ENCODE measurements around the gene KCNK5.

Gene KCNK5

GRCh38 chr6:39197922-39198500, 31.3 kb downstream of the KCNK5 start:
- no peak for DNase-seq (ENCODE audit: low read depth)

DNA sequence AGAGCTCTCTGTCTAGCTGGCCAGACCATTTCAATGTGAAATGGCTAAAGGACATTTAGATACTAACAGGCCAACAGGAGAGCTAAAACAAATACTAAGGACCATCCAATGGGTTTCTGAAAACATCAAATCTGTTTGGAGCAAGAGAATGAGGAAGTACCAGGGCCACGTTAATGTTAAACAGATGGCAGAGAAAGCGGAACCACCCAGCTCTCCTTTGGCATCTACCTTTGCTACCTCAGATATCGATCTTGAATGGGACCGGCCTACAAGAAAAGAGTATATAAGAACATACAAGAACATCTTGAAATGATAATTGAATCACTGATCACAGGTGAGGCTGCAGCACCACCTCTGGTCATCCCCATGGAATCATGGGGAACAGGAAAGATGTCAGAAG, 31.8 kb downstream of the KCNK5 start:
- DNase-seq (ENCODE audit: low read depth): no peak

- DNase-seq (ENCODE audit: low read depth): no peak
Measured at GRCh38 chr6:39196673-39197091, 32.6 kb downstream of the KCNK5 start.

DNA sequence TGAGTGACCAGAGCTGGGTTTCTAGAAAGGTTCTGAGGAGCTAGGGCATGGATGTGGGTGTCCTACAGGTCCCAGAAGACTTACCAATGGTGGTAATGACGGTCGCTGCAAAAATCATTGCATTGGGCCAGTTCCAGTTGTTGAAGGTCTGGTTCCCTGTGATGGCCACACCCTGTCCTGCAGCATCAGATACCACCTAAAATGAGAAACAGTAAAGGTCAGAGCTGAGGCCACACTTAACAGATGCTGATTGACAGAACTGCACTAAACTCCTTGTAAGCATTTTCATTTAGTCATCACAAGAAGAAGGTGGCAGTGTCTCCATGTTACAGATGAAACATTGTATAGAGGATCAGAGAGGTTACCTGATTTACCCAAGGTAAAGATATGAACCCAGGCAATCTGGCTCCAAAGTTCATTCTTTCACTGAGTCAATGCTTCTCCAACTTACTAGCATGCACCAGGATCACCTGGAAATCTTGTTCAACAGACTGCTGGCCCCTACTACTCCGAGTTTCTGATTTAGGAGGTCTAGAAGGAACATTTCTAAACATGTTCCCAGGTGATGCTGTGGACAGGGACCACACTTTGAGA, 33.4 kb downstream of the KCNK5 start:
- no peak for DNase-seq (ENCODE audit: low read depth)

GRCh38 chr6:39194466-39194865, 34.8 kb downstream of the KCNK5 start:
- no peak for DNase-seq (ENCODE audit: low read depth)

DNA sequence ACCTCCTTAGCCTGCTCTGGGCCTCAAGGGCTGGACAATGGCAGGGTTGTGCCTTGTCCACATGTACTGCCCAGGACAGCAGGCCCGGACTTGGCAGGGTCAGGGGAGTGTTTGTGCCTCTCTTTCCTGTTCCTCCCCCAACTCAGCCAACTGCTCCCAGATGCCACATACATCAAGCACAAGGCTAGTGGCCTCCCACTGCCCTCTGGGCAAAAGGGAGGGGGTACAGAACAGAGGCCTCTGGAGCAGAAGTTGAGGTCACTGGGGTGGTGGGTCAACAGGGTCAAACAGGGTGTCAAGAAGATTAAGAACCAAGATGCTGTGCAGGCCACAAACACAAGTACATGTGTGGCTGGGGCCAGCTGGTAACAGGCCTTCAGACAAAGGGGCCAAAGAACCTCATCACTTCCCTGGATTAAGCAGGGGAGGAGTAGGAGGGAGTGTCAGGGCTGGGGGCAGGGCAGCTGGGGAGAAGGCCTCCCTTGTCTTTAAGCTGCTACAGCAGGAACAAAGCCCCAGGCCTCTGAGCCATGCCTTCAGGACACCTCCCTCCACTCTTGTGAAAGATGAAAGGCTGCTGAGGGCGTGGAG, 36.0 kb downstream of the KCNK5 start:
- no peak for DNase-seq (ENCODE audit: low read depth)

DNA sequence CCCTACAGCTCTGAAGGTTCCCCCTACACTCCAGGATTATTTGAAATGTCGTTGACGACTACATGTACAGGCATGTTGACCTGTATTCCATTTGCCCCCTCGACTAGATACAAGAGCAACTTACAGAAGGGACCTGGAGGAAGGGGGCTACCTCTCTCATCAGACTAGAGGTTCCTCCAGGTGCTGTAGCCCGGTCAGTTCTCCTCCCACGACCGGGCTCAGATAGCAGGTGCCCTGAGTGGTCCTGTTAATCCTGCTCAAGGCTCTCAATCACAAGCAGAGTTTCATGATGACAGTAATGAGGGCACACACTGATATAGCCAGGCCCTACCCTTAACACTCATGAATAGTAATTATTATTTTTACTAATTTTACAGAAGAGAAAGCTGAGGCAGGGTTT, 36.5 kb downstream of the KCNK5 start:
- no peak for DNase-seq (ENCODE audit: low read depth)

DNA sequence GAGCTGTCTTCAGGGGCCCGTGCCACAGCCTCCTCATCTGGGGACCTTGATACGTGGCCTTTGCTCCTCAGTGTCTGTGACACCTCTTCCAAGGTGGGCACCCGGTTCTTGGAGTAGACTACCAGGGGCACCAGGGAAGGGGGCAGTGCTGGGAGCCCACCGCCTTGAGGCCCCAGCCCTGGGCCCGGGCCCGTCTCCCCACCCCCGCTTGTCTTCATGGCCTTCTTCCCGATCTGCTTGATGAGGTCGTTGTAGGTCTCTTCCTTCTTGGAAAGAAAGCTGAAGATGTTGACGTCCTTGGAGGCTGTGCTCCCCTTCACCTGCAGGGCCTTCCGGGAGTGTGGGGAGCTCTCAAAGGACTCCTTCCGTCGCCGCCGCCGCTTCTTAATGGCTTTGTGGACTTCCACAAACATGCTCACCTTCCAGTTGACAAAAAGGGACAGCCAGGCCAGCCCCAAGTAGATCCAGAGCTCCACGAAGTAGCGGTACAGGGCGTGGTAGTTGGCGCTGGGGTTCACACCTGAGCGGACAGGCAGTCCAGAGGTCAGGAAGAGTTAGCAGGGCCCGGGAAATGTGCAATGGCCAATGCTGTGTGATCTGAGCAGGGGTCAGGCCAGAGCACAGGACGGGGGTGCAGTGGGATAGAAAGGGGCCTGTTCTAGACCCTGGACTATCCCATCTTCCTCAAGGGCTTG, 37.9 kb downstream of the KCNK5 start:
- no peak for DNase-seq (ENCODE audit: low read depth)

DNA sequence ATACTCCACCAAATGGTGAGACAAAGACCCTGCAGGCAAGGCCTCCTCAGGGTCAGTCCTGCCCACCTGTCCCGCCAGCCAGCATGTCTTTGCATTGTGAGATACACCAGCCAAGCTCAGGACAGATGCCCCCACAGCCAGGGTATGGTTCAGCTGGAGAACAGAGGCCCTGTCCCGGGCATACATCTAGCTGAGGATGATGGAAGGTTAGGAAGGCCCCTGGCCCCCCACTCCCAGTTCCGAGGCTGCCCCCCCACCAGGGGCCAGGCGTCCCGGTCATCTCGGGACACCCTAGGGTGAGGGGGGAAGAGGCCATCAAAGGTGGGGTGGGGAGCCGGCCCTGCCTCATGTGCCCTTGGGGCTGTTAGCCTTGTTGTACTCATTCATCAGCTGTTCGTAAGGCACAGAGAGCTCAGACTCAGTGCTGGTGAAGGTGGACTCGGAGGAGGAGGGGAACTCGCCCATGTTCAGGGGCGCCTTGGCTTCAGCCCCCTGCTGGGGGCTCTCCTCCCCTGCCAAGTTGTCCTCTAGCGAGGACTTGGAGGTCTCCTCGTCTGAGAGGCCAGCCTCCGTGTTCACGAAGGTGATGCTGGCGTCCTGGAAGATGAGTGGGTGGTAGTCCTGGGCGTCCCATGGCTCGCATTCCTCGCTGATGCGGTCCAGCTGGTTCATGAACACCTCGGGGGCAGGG, 38.6 kb downstream of the KCNK5 start:
- DNase-seq (ENCODE audit: low read depth): no peak

DNA sequence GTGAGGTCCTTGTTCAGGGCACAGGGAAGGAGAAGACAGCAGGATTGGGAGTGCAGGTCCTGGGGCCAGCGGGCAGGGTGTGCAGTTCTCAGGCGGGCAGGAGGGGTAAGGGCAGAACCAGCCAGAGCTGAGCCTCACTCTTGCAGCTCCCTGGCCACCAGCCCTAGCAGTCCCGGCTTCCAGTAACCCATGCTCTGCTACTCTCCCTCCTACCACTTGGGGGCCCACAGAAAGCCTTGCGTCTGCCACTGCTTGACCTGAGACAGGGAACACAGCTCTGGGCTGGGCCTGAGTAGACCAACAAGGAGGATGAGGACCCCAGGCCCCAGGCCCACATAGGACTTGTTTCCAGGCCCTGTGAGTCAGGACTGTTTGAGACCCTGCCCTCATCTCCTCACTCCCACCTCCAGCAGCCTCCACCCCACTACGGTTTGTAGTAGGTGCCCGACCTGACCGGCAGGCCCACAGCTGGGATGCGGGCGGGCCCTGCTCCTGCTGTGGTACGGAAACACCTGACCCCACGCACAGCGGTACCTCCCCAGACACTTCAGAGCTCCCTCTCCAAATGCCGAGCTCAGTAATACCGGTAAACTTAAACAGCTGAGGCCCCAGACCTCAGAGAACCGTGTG, 39.2 kb downstream of the KCNK5 start:
- no peak for DNase-seq (ENCODE audit: low read depth)

- DNase-seq (ENCODE audit: low read depth): no peak
Measured at GRCh38 chr6:39189131-39189530, 40.1 kb downstream of the KCNK5 start.

DNA sequence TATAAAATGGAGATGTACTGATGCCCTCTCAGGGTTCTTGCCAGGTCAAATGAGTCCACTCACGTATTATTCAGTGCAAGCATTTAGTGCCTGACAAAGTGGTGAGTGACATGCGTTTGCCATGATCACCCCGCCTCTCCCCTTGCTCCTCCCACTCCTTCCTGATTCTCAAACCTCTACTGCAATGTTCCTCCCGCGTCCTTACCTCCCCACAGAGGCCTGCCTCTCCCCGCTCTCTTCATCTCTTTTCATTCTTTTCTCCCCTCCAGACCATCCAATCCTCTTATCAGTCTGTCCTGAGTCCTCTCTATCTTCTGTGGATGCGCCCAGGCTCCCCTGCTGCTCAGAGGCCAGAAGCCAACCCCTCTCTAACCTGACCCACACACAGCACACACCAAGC, 40.7 kb downstream of the KCNK5 start:
- no peak for DNase-seq (ENCODE audit: low read depth)

GRCh38 chr6:39188098-39188450, 41.2 kb downstream of the KCNK5 start:
- no peak for DNase-seq (ENCODE audit: low read depth)

DNA sequence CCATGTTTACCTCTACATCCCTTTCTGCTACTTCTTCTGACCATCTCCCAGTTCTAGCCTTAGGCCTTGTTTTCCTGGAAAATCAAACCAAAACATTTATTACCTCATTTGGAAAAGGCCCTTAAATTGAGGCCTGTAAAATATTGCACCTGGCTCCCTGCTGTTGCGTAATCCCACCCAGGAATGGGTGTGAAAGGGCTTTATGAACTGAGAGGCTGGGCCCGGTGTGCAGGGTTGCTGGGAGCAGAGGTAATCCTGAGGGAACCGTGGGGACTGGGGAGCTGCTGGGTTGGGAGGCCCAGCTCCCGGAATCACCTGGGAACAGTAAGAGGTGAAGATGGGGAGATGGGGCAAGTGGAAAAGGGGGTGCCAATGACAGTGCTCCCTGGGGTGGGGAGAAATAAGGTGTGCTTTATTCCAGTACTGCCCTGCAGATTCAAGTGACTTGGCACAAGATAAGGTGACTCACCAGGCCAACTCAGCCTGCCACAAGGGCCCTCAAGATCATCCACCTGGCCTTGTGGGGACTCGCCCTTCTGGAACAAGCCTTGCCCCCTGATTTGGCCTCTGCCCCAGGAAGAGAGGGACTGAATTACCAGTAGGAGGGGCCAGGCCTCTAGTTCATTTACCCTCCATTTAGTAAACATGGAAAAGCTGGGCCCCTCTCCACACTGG, 44.2 kb downstream of the KCNK5 start:
- no peak for DNase-seq (ENCODE audit: low read depth)

DNA sequence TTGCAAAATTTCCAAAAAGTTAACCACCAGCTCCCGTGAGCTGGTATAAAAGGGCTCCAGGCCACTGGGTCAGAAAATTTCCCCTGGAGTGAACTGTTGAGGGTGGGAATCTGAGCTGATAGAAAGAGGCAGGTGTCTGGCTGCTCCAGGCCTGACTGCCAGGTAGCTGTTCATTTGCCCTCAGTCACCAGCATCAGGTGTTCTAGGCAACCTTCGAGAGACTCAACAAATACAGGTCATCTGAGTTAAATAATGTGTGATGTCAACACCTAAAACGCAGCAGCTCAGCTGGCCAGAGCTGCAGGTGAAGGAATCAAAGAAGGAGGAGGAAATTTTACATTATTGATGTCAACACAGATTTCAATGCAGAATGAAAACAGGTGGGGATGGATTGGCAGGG, 46.7 kb downstream of the KCNK5 start:
- no peak for DNase-seq (ENCODE audit: low read depth)

GRCh38 chr6:39181826-39182225, 47.4 kb downstream of the KCNK5 start:
- no peak for DNase-seq (ENCODE audit: low read depth)

GRCh38 chr6:39181333-39181732, 47.9 kb downstream of the KCNK5 start:
- no peak for DNase-seq (ENCODE audit: low read depth)

DNA sequence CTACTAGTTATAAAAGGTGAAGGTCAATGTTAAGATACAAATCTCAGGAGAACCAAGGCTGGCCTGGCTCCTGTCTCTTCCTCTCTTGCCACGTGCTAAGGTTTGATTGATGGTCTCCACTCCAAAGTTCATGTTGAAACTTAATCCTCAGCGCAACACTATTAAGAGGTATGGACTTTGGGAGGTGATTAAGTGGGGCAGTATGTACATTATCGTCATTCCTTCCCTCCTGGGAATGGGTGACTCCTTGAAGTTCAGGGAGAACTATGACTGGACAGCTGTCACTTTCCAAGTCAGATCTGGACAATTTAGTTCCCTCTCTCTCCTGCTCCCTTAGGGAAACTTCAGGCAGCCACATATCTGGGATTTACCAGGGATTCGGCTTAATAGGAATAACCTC, 50.5 kb downstream of the KCNK5 start:
- no peak for DNase-seq (ENCODE audit: low read depth)

DNA sequence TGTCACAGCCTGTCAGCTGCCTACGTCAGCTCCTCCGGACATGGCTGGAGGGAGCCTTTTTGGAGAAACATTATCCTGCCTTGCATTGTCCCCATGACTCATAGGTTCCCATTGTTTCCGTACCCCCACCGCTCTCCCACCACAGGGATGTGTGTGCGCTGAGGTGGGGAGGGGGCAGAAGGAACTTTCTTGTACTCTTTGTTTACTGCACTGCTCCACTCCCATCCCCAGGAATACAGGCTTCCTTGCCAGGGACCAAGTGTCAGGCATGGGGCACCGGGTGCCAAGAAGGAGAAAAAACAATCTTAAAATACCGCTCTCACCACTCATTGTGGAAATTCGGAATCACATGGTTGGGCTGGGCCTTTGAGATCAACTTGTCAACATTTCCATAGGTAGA, 51.0 kb downstream of the KCNK5 start:
- DNase-seq (ENCODE audit: low read depth): no peak

GRCh38 chr6:39177130-39177529, 52.1 kb downstream of the KCNK5 start:
- DNase-seq (ENCODE audit: low read depth): no peak

DNA sequence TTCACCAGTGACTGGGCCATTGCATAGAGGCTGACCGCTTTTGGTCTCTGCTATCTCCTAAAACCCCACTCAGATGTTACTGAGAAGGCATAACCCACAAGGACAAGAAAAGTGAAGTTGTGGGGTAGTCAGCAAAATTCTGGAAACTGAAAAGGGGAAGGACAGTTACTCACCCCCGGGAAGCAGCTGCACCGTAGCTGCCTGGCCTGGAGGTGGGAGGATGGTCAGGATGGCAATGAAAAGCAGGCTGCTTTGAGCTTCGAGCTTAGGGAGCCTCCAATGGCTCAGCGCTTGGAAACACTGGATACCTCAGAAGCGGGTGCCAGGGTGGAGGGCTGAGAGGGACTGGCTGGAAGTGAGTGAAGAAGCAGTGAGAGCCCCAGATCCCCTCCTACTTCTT, 56.0 kb downstream of the KCNK5 start:
- DNase-seq (ENCODE audit: low read depth): no peak

DNA sequence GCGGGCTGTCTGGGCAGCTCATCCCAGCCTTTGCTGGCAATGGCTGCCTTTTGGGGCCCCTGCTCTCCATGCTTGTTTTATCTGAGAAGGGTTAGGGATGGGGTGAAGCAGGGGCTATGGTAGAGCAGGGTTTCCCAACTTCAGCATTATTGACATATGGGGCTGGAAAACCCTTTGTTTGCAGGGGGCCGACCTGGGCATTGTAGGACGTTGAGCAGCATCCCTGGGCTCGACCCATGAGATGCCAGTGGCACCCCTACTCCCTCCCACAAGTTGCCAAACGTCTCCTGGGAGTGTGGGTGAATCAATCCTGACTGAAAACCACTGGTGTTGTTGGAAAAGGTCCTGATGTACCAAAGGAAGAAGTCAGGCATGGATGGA, 56.9 kb downstream of the KCNK5 start:
- no peak for DNase-seq (ENCODE audit: low read depth)

Data from fibroblast of the conjunctiva (primary cell).